Thoracic aorta (tissue), 2 donors: ENCODE results near the gene ABCC1. TPM values are rescaled to one million over a fixed set of nuclear protein-coding genes. Genes with fewer than 3 reads are reported as not detected.

Source experiments
- ATAC-seq: fragments of 150-250 bp; one replicate; pipeline ENCODE4 v1.8.0; 2017; ENCODE audit warnings: low read depth; ENCODE audit not compliant: insufficient number of reproducible peaks, low FRiP score
- DNase-seq: peaks from one replicate; pipeline ENCODE4 v3.0.0-alpha.2; 2020; ENCODE audit warnings: low spot score
- H3K27ac ChIP-seq, 2 donors: fragments of 200-600 bp; sonication (generic); 1 replicate in 1 of 2; 2 replicates in 1 of 2; pipeline ENCODE4 v1.5.1; 2016; ENCODE audit warnings: mild to moderate bottlenecking in 2 of 2, moderate library complexity in 2 of 2
- H3K27me3 ChIP-seq: fragments of 200-600 bp; sonication (generic); replicated peaks from 2 replicates; pipeline ENCODE4 v1.6.0; 2016; ENCODE audit warnings: mild to moderate bottlenecking; ENCODE audit not compliant: insufficient read depth
- H3K36me3 ChIP-seq: fragments of 200-600 bp; sonication (generic); one replicate; pipeline ENCODE4 v1.5.1; 2016
- H3K4me1 ChIP-seq, 2 donors: fragments of 200-600 bp; sonication (generic); 1 replicate in 1 of 2; 2 replicates in 1 of 2; pipeline versions ENCODE4 v1.5.1 to v1.6.0; 2016; ENCODE audit warnings: low read depth in 2 of 2, mild to moderate bottlenecking in 1 of 2; ENCODE audit not compliant: control insufficient read depth in 1 of 2
- H3K4me3 ChIP-seq: fragments of 200-600 bp; sonication (generic); 2 replicates; pipeline ENCODE4 v1.5.1; 2016; ENCODE audit warnings: mild to moderate bottlenecking
- H3K9me3 ChIP-seq: fragments of 200-600 bp; sonication (generic); 2 replicates; pipeline ENCODE4 v1.5.1; 2016
- total RNA-seq, 2 donors: library from RNA; depleted of rRNA; stranded (reverse); fragments of >200 nt; gene quantifications; one replicate each; pipeline versions ENCODE4 v1.1.0 to v1.2.3, GENCODE V29; 2016
- TF ChIP-seq, protein P1 (sequence below): fragments of 200-600 bp; sonication (generic); IDR thresholded peaks from one replicate; pipeline ENCODE4 v1.5.1; 2019; ENCODE audit warnings: antibody characterized with exemption

The ABCC1 gene
- total RNA-seq, 2 donors from 2014 or later = 89.2 to 94.9 TPM

DNA sequence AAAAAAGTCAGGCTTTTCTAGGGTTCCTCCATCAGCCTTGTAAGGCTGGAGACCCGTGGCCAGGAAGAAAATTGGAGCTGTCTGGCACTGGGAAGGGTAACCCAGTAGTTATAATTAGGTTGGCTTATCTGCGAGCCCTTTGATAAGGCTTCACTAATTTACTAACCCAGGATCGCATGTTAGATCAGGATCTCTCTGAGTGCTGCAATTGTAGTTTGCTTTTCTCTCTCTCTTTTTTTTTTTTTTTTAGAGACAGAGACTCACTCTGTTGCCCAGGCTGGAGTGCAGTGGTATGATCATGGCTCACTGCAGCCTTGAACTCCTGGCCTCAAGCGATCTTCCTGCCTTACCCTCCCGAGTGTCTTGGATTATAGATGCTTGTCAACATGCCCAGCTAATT is 17.0 kb downstream of the ABCC1 start:
- no peaks in the 10 kb centered on the region for H3K9me3 ChIP-seq
- H3K27ac ChIP-seq = peak overlapping the region; percentile 47 to 72
- peaks cover 43 to 83% of the 10 kb centered on the region in 2 donors for H3K4me1 ChIP-seq
- TF ChIP-seq, protein P1, sequence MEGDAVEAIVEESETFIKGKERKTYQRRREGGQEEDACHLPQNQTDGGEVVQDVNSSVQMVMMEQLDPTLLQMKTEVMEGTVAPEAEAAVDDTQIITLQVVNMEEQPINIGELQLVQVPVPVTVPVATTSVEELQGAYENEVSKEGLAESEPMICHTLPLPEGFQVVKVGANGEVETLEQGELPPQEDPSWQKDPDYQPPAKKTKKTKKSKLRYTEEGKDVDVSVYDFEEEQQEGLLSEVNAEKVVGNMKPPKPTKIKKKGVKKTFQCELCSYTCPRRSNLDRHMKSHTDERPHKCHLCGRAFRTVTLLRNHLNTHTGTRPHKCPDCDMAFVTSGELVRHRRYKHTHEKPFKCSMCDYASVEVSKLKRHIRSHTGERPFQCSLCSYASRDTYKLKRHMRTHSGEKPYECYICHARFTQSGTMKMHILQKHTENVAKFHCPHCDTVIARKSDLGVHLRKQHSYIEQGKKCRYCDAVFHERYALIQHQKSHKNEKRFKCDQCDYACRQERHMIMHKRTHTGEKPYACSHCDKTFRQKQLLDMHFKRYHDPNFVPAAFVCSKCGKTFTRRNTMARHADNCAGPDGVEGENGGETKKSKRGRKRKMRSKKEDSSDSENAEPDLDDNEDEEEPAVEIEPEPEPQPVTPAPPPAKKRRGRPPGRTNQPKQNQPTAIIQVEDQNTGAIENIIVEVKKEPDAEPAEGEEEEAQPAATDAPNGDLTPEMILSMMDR = no peak
- ATAC-seq (no peak), DNase-seq (no peak)
- H3K27me3 ChIP-seq = no peaks in the 10 kb centered on the region
- H3K36me3 ChIP-seq = no peaks in the 10 kb centered on the region
- no peak overlapping the region for H3K4me3 ChIP-seq

DNA sequence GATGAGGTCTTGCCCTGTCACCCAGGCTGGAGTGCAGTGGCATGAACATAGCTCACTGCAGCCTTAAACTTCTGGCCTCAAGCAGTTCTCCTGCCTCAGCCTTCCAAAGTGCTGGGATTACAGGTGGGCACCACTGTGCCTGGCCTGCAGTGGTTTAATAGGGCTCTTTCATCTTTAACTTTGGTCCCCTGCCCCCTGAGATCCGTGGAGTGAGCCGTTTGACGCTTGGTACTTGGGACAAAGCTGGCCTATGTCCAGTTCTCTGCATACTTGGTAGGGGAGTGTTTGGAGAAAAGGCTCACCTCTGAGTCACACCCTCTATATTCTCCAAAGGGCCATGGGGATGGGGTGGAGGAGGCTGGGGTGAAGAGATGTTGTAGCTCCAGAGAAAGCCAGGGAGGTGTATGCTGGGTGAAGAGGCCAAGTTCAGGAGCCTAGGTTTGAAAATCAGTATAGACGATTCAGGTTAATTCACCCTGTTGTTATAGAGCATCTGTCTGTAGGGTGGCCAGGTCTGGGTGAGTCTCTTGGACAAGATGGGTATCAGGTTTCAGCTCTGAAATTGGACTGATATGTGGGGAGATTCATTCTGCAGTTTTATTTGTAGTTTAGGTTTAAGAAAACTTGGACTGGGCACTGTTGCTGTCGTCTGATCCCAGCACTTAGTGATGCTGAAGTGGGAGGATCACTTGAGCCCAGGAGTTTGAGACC is 17.6 kb downstream of the ABCC1 start:
- Histone ChIP-seq H3K27me3 (no peaks in the 10 kb centered on the region), H3K36me3 (no peaks in the 10 kb centered on the region), H3K4me3 (no peak overlapping the region), H3K9me3 (no peaks in the 10 kb centered on the region), H3K27ac (peak overlapping the region; percentile 47 to 72), H3K4me1 (peaks cover 40 to 79% of the 10 kb centered on the region in 2 donors)
- TF ChIP-seq, protein P1 = no peak
- DNase-seq (no peak), ATAC-seq (no peak)

DNA sequence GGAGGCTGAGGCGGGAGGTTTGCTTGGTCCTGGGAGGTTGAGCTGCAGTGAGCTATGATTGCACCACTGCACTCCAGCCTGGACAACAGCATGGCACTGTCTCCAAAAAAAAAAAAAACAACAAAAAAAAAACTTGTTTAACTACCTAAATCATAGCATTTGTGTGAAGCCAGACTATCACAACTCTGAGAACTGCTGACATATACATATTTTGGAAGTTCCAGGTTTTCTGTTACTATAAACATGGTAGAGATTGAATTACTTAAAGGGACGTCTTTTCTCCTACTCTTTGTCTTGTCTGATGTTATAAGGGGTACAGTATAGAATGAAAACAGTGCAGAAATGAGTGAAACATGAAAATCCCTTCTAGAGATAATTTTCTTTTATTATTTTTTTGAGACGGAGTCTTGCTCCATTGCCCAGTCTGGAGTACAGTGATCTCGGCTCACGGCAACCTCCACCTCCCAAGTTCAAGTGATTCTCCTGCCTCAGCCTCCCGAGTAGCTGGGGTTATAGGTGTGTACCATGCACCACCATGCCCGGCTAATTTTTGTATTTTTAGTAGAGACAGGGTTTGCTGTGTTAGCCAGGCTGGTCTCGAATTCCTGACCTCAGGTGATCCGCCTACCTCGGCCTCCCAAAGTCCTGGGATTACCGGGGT is 18.4 kb downstream of the ABCC1 start:
- no peaks in the 10 kb centered on the region for H3K9me3 ChIP-seq
- H3K4me1 ChIP-seq = peaks cover 42 to 77% of the 10 kb centered on the region in 2 donors
- ATAC-seq (no peak), DNase-seq (no peak)
- TF ChIP-seq, protein P1 = no peak
- no peak overlapping the region for H3K4me3 ChIP-seq
- no peaks in the 10 kb centered on the region for H3K36me3 ChIP-seq
- H3K27me3 ChIP-seq = no peaks in the 10 kb centered on the region
- H3K27ac ChIP-seq = peak overlapping the region in 1 of 2 donors; percentile 8

DNA sequence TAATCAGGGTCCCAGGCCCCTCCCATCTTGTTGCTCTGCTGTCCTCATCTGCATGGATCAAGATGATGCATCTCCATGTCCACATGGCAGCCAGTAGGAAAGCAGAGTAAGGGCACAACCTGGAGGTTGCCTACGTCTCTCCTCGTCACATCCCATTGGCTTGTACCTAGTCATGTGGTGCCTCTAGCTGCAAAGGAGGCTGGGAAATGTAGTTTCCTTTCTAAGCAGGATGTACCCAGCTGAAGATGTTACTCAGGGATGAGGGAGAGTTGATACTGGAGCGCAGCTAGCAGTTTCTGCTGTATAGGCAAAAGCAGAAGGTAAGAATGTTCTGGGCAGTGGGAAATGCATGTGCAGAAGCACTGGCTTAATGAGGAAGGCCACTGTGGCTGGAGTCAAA is 20.8 kb downstream of the ABCC1 start:
- Histone ChIP-seq H3K27ac (no peak overlapping the region), H3K4me1 (peaks cover 43 to 78% of the 10 kb centered on the region in 2 donors)

More for the DNA sequence above, 20.8 kb downstream of the ABCC1 start:
- DNase-seq = no peak
- Histone ChIP-seq H3K36me3 (no peaks in the 10 kb centered on the region), H3K4me3 (no peak overlapping the region), H3K9me3 (no peaks in the 10 kb centered on the region), H3K27me3 (no peaks in the 10 kb centered on the region)
- no peak for ATAC-seq
- TF ChIP-seq, protein P1 = no peak
